Stimulated activated CD4-positive, alpha-beta T cell treated with anti-CD3 and anti-CD28 coated beads, TNF-alpha, amount 100 ng/mL, for 4 hours (primary cell): ENCODE measurements around the gene KRT79.

Experiments used
- DNase-seq, 3 experiments: peaks; one replicate each; pipeline ENCODE4 v3.0.0-alpha.2; 2020; ENCODE audit warnings: low read depth in 3 of 3

KRT79 gene

GRCh38 chr12:52819731-52820510 is 14.2 kb downstream of the KRT79 start:
- no peak for DNase-seq

GRCh38 chr12:52818887-52819420 is 15.2 kb downstream of the KRT79 start:
- DNase-seq, result no peak

- DNase-seq, result no peak
These were observed 15.7 kb downstream of the KRT79 start for GRCh38 chr12:52818388-52818787.

GRCh38 chr12:52817699-52818238 is 16.3 kb downstream of the KRT79 start:
- DNase-seq, result no peak

- DNase-seq, result no peak
These were observed 17.0 kb downstream of the KRT79 start for GRCh38 chr12:52817003-52817698.

GRCh38 chr12:52815676-52816588 is 18.2 kb downstream of the KRT79 start:
- no peak for DNase-seq

GRCh38 chr12:52815161-52815560 is 18.9 kb downstream of the KRT79 start:
- DNase-seq, result no peak

GRCh38 chr12:52814710-52815155 is 19.4 kb downstream of the KRT79 start:
- no peak for DNase-seq

- DNase-seq, result no peak
These were observed 20.0 kb downstream of the KRT79 start, which contains the start of gene KRT4 for GRCh38 chr12:52813885-52814709. KRT4 (minus strand) TSS chr12:52814116; CDS start chr12:52814058, 58 bp downstream.

- DNase-seq, result no peak
These were observed 20.8 kb downstream of the KRT79 start for GRCh38 chr12:52813203-52813819.

GRCh38 chr12:52812749-52813148 is 21.4 kb downstream of the KRT79 start:
- no peak for DNase-seq

GRCh38 chr12:52812073-52812400 is 22.1 kb downstream of the KRT79 start:
- no peak for DNase-seq

GRCh38 chr12:52811191-52812072 is 22.7 kb downstream of the KRT79 start:
- no peak for DNase-seq

GRCh38 chr12:52810554-52810953 is 23.6 kb downstream of the KRT79 start:
- no peak for DNase-seq

- DNase-seq, result no peak
These were observed 24.9 kb downstream of the KRT79 start for GRCh38 chr12:52809166-52809565.

- no peak for DNase-seq
These were observed 25.4 kb downstream of the KRT79 start for GRCh38 chr12:52808573-52809160.

- DNase-seq, result no peak
These were observed 26.3 kb downstream of the KRT79 start for GRCh38 chr12:52807544-52808470.
